Psoas muscle (tissue), 8 donors: Measurements from ENCODE around the gene SPATA31D3. TPM values are rescaled to one million over a fixed set of nuclear protein-coding genes. Genes with fewer than 3 reads are reported as not detected.
"Not testable (repeated sequence)": the region's sequence is repeated elsewhere in the genome, so short reads cannot be mapped to it uniquely, and the experiment has no call there.

Source experiments
- ATAC-seq, 4 donors: fragments of 200-7000 bp; cut with Tn5 transposase; one replicate each; pipeline ENCODE4 v1.9.1; 2020; ENCODE audit warnings: moderate library complexity in 3 of 4, mild to moderate bottlenecking in 2 of 4
- DNase-seq, 2 donors: peaks; one replicate each; pipeline ENCODE4 v3.0.0-alpha.2; 2020
- H3K27ac ChIP-seq: fragments of 200-600 bp; one replicate; pipeline ENCODE4 v1.8.0; 2022
- H3K27me3 ChIP-seq, 3 donors: fragments of 200-600 bp in 1 of 3; one replicate each; pipeline versions ENCODE4 v1.6.1 to v1.8.0; 2013 to 2022; ENCODE audit warnings: low read length in 2 of 3, mild to moderate bottlenecking in 2 of 3, moderate library complexity in 1 of 3; ENCODE audit not compliant: insufficient read depth in 3 of 3
- H3K36me3 ChIP-seq, 2 donors: fragments of 200-600 bp in 1 of 2; one replicate each; pipeline versions ENCODE4 v1.6.1 to v1.8.0; 2013 to 2022; ENCODE audit warnings: low read depth in 1 of 2, mild to moderate bottlenecking in 1 of 2, moderate library complexity in 1 of 2; ENCODE audit not compliant: insufficient read depth in 1 of 2
- H3K4me1 ChIP-seq: fragments of 200-600 bp; one replicate; pipeline ENCODE4 v1.8.0; 2022
- H3K4me3 ChIP-seq: fragments of 200-600 bp; one replicate; pipeline ENCODE4 v1.8.0; 2022; ENCODE audit warnings: mild to moderate bottlenecking
- H3K9me3 ChIP-seq: fragments of 200-600 bp; one replicate; pipeline ENCODE4 v1.8.0; 2022
- WGBS, 3 donors: extraction: QIAGEN DNeasy Blood & Tissue Kit; methylation state at CpG; one replicate each; pipeline versions ENCODE4 v1.1.6 to v1.1.7; 2013; 5-methylcytosine and 5-hydroxymethylcytosine counted together
- intact Hi-C, 2 donors: fragments of 100-400 bp; cut with DNase I; formaldehyde crosslinking; loops; one replicate each; pipeline versions ENCODE4 v1.11.0 to v1.14.2; 2022
- polyA plus RNA-seq, 3 donors: library from polyadenylated mRNA; stranded (reverse); fragments of 200-250 nt; gene quantifications; one replicate each; pipeline ENCODE4 v1.2.3, GENCODE V29; 2013
- total RNA-seq, 4 donors: library from RNA; stranded (reverse); fragmentation: NEBNext Ultra II Directional in 2 of 4; extraction: Animal tissue kit (Norgen Biotek cat#: 25700) in 2 of 4; gene quantifications; one replicate each; pipeline versions ENCODE4 v1.2.1 to v1.2.4, GENCODE V29; 2021 to 2023
- TF ChIP-seq, protein P1 (sequence below): fragments of 200-600 bp; IDR thresholded peaks from one replicate; pipeline ENCODE4 v1.8.0; 2022; ENCODE audit warnings: antibody characterized with exemption
- donor health status: healthy with polysubstance abuse.
- donor health status: DM: no; HTN: no; CAD: no; lungs with moderate emphysema.
- donor health status: Bipolar disorder and iron deficiency.
- donor health status: healthy.
- donor health status: DM: yes; HTN: yes; CAD: no.
- donor health status: DM: no; HTN: no; CAD: no.
- donor health status: DM: no; HTN: no; CAD: no.
- donor health status: DM: yes; HTN: yes; CAD: no.

SPATA31D3 gene
- total and polyA plus RNA-seq, 7 donors = not detected

DNA sequence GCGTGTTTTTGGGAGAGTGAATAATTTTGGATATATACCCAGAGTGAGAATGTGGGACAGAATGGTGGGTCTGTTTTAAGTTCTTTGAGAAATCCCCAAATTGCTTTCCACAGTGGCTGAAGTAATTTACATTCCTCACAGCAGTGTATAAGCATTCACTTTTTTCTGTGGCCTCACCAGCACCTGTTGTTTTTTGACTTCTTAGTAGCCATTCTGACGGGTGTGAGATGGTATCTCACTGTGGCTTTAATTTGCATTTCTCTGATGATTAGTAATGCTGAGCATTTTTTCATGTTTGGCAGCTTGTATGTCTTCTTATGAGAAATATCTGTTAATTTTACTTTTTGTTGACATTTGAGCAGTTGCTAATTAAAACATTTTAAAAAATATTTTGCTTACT is 35.9 kb downstream of the SPATA31D3 start:
- Histone ChIP-seq H3K36me3 (no peaks in the 10 kb centered on the region), H3K9me3 (no peaks in the 10 kb centered on the region), H3K4me1 (no peaks in the 10 kb centered on the region), H3K27ac (no peak overlapping the region), H3K4me3 (no peak overlapping the region), H3K27me3 (no peaks in the 10 kb centered on the region)
- intact Hi-C loops = no loop called here
- DNase-seq (no peak), ATAC-seq (no peak)
- TF ChIP-seq, protein P1, sequence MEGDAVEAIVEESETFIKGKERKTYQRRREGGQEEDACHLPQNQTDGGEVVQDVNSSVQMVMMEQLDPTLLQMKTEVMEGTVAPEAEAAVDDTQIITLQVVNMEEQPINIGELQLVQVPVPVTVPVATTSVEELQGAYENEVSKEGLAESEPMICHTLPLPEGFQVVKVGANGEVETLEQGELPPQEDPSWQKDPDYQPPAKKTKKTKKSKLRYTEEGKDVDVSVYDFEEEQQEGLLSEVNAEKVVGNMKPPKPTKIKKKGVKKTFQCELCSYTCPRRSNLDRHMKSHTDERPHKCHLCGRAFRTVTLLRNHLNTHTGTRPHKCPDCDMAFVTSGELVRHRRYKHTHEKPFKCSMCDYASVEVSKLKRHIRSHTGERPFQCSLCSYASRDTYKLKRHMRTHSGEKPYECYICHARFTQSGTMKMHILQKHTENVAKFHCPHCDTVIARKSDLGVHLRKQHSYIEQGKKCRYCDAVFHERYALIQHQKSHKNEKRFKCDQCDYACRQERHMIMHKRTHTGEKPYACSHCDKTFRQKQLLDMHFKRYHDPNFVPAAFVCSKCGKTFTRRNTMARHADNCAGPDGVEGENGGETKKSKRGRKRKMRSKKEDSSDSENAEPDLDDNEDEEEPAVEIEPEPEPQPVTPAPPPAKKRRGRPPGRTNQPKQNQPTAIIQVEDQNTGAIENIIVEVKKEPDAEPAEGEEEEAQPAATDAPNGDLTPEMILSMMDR = no peak
- 39 to 69% (median 50%) methylated on average over 2 of the region's 2 CpGs for WGBS, 3 donors

DNA sequence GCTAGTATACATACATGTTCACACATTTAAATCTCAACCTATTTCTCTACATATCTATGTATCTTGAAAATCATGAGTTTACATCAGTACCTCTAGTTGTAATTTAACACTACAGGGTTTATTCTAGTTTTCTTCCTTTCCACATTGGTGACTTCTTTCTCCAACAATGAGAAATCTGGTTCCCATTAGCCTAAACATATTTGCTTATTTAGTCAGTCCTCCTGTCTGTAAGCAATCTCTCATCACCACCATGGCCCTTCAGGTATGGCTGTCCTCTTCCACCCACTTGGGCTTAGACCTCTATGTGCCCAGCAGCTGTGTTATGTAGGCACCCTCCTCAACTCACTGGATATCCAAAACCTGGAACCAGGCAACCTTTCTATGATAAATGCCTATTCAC is 37.3 kb downstream of the SPATA31D3 start:
- Histone ChIP-seq H3K27me3 (no peaks in the 10 kb centered on the region), H3K27ac (no peak overlapping the region), H3K36me3 (no peaks in the 10 kb centered on the region), H3K4me3 (no peak overlapping the region), H3K4me1 (no peaks in the 10 kb centered on the region), H3K9me3 (no peaks in the 10 kb centered on the region)
- DNase-seq (no peak), ATAC-seq (no peak)
- TF ChIP-seq, protein P1 = no peak
- intact Hi-C loops = no loop called here

DNA sequence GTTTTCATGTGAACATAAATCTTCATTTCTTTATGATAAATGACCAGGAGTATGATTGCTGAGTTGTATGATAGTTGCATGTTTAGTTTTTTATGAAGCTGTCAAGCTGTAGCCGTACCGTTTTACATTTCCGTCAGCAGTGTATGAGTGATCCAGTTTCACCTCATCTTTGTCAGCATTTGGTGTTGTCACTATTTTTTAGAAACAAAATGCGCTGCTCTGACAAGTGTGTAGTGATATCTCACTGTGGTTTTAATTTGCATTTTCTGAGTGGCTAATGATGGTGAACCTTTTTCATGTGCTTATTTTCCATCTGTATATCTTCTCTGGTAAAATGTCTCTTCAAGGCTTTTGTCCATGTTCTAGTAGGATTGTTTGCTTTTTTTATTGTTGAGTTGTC is 38.6 kb downstream of the SPATA31D3 start:
- H3K27me3 ChIP-seq = no peaks in the 10 kb centered on the region
- no peak for ATAC-seq

DNA sequence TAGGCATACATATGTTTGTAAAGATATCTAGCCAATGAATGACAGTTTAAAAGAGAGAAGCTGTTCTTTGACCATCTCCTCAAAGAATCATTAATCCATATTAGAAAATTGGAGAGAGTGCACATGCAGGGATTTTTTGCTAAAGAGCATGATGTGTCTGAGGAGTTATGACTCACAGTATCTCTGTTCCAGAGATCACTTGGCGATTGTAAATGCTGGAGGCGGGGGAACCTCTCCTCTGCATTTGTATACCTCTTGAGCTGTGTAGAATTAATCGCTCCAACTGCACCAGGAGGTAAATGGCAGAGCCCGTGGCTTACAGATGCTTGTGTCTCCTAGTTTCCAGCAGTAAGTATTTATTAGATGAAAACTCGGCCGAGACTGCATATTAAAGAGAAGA is 41.6 kb downstream of the SPATA31D3 start:
- no peak for DNase-seq
- Histone ChIP-seq H3K4me1 (no peaks in the 10 kb centered on the region), H3K4me3 (no peak overlapping the region), H3K27ac (no peak overlapping the region), H3K27me3 (no peaks in the 10 kb centered on the region), H3K36me3 (no peaks in the 10 kb centered on the region), H3K9me3 (no peaks in the 10 kb centered on the region)
- no peak for ATAC-seq
- intact Hi-C loops = no loop called here
- 78 to 85% (median 83%) methylated on average over 6 of the region's 6 CpGs for WGBS, 3 donors
- TF ChIP-seq, protein P1 = no peak

More for the DNA sequence above, 38.6 kb downstream of the SPATA31D3 start:
- TF ChIP-seq, protein P1 = no peak
- WGBS, 3 donors = 83 to 93% (median 91%) methylated on average over 4 of the region's 4 CpGs
- H3K27ac ChIP-seq = no peak overlapping the region
- DNase-seq = no peak
- H3K9me3 ChIP-seq = no peaks in the 10 kb centered on the region
- H3K36me3 ChIP-seq = no peaks in the 10 kb centered on the region
- no peak overlapping the region for H3K4me3 ChIP-seq
- intact Hi-C loops = no loop called here
- H3K4me1 ChIP-seq = no peaks in the 10 kb centered on the region

DNA sequence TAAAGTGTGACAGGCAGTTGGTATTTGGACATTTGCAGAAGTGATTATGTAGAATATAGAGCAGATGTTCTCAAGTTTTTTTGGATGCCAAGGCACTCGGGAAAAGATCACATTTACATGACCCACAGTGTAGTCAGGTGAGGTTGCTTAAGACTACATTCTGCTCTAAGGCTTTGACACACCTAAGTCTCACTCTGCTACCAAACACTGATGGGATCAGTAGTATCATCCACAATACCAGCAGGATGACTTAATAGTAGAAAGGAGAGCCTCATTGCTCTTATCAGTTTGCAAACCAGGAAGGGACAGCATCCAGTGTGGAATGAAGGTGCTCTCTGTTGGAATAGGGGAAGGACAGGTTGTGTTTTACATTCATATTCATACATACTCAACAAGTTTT is 42.8 kb downstream of the SPATA31D3 start:
- no peaks in the 10 kb centered on the region for H3K4me1 ChIP-seq
- H3K27ac ChIP-seq = no peak overlapping the region
- no peaks in the 10 kb centered on the region for H3K27me3 ChIP-seq
- no peak for DNase-seq
- TF ChIP-seq, protein P1 = no peak
- no peak for ATAC-seq
- H3K9me3 ChIP-seq = no peaks in the 10 kb centered on the region
- intact Hi-C loops = no loop called here
- H3K36me3 ChIP-seq = no peaks in the 10 kb centered on the region
- no peak overlapping the region for H3K4me3 ChIP-seq
- WGBS, 3 donors = 59 to 79% (median 68%) methylated on average over 1 of the region's 1 CpG

DNA sequence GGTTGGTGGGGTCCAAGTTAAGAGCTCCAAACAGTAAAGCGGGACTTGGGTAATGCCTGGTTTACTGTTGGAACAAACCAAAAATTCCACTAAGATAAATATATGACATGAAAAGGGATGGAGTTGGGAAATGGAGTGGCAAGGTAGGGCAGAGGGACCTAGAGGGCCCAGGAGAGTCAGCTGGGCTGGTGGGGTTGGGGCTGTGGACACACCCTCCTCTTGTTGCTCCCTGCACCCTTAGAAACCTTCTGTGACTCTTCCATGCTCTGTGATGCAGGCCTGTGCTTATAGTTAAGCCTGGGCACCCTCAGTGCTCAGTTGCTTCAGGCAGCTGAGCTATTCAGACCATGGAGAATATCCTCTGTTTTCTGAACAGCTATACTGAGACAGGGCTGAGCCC is 45.2 kb downstream of the SPATA31D3 start, which contains the start of gene SPATA31D1:
SPATA31D1 (plus strand) TSS at position 301 of the 400 bp plus-strand sequence; CDS start at position 348, 47 bp downstream.
- DNase-seq, H3K9me3 ChIP-seq, intact Hi-C loops, H3K27me3 ChIP-seq, H3K36me3 ChIP-seq, H3K4me1 ChIP-seq, ATAC-seq, H3K4me3 ChIP-seq, H3K27ac ChIP-seq: not testable (repeated sequence)
- 96 to 100% (median 100%) methylated on average over 1 of the region's 1 CpG for WGBS, 3 donors
